ENCODE data around the gene MCEE.

DNA sequence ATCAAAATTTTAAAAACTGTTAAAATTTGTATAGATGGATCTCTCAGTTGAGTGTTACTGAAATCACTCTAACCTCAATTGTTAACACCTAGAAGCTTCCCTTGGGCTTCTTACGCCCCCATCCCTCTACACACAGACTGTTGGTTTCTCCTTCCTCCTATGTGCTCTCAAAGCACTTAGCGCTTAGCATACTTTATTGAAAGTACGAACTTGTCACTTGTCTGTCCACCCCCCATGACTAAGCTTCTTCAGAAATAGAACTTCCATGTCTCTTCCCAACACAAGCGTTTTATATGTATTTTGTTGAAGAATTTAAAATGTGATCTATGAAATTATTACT, 846 bp upstream of the MCEE start:
- TF ChIP-seq POLR2A (IDR thresholded peaks at IDR 0.05) (no peak), CTCF (IDR thresholded peaks at IDR 0.05) (no peak), EP300 (IDR thresholded peaks at IDR 0.05) (no peak)

Data from tibial nerve (tissue), 4 donors.